ENCODE measurements around the gene P2RY12.
A peak's percentile ranks its signal among the peaks of the same experiment; 100 is the strongest.

Gene P2RY12

DNA sequence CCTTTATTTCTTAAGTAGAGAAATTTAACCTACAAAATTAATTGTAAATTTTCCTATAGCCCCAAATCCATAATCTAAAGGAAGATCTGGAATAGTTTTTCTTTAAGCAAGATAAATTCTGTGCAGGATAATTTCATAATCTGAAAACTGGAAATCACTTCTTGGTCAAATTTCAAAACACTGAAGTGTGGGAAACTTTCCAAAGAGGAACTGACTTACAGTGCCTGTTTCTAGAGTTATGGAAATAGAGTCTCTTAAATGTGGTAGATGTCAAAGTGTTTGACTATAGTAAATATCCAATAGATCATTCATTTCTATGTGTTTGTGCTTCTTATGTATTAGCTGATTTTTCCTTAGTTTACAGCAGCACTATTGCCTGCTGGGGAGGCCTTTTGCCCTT, 53.7 kb downstream of the P2RY12 start:
- TF ChIP-seq, protein P1, sequence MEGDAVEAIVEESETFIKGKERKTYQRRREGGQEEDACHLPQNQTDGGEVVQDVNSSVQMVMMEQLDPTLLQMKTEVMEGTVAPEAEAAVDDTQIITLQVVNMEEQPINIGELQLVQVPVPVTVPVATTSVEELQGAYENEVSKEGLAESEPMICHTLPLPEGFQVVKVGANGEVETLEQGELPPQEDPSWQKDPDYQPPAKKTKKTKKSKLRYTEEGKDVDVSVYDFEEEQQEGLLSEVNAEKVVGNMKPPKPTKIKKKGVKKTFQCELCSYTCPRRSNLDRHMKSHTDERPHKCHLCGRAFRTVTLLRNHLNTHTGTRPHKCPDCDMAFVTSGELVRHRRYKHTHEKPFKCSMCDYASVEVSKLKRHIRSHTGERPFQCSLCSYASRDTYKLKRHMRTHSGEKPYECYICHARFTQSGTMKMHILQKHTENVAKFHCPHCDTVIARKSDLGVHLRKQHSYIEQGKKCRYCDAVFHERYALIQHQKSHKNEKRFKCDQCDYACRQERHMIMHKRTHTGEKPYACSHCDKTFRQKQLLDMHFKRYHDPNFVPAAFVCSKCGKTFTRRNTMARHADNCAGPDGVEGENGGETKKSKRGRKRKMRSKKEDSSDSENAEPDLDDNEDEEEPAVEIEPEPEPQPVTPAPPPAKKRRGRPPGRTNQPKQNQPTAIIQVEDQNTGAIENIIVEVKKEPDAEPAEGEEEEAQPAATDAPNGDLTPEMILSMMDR (IDR thresholded peaks at IDR 0.05): no peak

DNA sequence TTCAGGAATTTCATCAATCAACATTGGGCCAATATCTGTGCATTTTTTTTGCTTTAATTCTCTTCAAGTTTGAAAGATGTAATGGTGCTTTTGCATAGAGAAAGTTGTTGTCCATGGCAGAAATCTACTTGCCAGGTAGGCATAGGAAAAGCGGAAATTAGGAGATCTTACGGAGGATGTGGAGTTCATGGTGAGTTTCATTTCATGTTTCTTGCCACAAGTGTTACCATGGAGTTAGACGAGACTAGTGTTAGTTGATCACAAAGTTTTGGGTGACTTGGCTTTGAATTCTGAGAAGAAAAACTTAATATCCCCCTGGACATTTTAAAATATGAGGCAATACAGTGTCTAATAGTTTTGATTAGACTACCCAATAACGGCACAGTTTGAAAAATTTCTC, 54.2 kb downstream of the P2RY12 start:
- TF ChIP-seq, protein P1 (IDR thresholded peaks at IDR 0.05): no peak

DNA sequence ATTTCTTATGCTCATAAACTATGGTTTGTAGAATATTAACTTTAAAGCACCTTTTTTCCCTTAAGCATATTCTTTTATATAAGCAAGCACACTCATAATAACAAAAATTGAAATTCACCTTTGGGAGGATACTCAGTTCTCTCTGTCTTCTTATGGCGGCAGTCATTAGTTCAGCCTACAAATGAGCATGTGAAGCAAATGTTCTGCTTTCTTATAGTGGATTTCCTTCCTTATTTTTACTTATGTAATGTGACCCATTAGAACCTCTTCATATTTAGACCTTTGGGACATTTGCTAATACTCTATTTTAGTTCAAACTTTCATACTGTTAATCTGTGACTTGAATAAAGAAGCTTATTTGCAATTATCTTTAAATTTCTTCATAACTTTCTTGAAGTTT, 55.2 kb downstream of the P2RY12 start, which contains the start of gene P2RY13:
P2RY13 (minus strand) TSS at position 187 of the 400 bp plus-strand sequence; CDS start at position 166, 21 bp downstream.
- TF ChIP-seq, protein P1 (IDR thresholded peaks at IDR 0.05): no peak

DNA sequence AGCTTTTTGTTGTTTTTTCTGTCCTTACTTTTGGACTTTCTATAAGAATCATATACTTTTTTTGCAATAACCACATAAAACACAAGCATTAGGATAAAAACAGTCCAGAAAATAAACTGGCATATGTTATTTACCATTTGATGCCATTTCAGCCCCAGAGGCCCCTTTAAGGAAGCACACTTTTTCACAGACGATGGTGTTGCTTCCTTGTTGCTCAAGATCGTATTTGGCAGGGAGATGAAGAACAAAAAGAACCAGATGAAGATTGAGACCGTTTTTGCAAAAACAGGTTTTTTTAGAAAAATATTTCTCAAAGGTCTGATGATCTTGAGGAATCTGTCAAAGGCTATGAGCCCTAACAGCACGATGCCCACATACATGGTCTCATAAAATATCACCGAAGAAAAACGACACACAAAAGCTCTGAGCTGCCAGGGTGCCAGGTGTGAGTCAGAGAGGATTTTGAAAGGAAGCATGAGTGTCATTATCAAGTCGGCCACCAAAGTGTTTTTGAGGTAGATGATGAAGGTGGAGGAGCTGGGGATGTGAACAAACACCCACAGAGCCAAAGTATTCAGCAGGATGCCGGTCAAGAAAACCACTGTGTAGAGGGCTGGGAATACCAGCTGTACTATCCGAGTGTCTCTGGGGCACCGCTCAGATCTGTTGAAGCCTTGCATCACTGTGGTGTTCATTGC, 56.1 kb downstream of the P2RY12 start:
- TF ChIP-seq, protein P1 (IDR thresholded peaks at IDR 0.05): no peak

DNA sequence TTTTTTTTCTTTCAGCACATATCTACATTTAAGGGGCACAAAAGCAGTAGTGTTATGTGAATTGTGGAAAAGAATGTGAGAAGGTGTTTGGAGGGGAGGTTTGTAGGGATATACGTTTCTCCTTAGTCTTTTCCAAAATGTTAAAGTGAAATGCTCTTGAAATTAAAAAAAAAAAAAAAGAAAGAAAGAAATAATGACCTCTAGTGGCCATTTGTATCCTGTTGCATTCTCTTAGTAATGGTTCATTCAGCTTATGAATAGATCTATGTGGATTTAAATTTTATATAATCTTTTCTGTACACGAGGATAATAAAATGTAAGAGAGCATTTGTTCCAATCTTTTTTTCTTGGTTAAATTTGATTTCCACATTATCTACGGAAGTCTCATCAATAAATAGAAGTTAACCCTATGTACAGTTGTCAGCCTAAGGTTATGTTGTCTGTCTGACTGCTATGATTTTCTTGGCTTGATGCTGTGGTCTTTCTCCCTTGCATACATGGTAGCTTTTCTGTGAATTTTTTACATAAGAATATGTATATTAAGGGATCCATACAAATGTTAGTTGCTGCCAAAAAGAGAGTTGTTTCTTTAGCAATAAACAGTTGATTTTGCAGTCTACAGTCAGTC, 56.9 kb downstream of the P2RY12 start:
- TF ChIP-seq, protein P1 (IDR thresholded peaks at IDR 0.05): peak; percentile 70

DNA sequence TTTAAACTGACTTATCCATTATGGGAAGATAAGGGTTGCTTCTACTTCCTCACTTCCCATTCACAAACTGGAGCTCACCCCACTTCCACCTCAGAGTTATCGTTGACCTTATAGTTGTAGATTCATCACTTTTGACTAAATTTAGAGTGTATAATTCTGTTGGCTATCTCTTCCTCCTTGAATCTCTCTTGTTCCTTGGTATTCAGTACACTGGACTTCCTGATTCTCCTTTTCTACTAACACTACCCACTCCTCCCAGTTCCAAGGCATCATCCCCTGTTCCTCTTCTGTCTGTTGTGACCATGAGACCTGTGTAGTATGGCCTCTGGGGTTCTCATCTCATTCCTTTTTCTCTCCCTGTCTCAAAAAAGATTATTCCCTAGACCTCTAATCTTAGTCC, 62.0 kb downstream of the P2RY12 start:
- TF ChIP-seq, protein P1 (IDR thresholded peaks at IDR 0.05): no peak

DNA sequence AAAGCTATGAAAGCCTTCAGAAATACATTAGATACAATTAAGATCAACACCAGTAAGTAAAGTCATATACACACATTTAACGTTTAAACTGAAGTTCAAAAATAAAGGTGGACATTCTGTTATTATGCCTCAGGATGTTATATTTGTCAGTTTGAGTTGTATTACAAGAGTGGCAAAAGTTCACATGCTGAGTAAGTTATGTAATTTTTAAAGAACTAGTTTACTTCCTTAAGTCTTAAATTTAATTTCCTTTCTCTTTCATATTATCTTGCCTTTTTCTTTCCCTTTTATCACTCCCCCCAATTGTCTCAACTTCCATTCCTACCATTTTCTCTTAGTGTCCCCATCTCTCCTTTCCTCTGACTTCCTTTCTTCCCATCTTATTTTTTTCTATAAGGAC, 63.0 kb downstream of the P2RY12 start:
- TF ChIP-seq, protein P1 (IDR thresholded peaks at IDR 0.05): no peak

Measured in LNCAP (cell line).